ENCODE measurements around the gene POLR3A. TPM values are rescaled to one million over a fixed set of nuclear protein-coding genes. Genes with fewer than 3 reads are reported as not detected.
"Not testable (repeated sequence)": the region's sequence is repeated elsewhere in the genome, so short reads cannot be mapped to it uniquely, and the experiment has no call there.

POLR3A gene
- total RNA-seq, 3 donors from 2014 or later: 10.1 to 17.9 (median 13.4) TPM

GRCh38 chr10:78066012-78066411 lies 36.7 kb upstream of the POLR3A start:
- TF ChIP-seq POLR2AphosphoS5 (IDR thresholded peaks at IDR 0.05): no peak
- no peak for TF ChIP-seq POLR2A (IDR thresholded peaks at IDR 0.05)
- TF ChIP-seq CTCF (IDR thresholded peaks at IDR 0.05): no peak
- H3K27me3 ChIP-seq: no peaks in the 10 kb centered on the region
- intact Hi-C loops (cut with DNase I; ENCODE audit: low total_unique reads): loop anchor here (10.0 kb wide), 1 partner anchor 719 kb away; no protein-coding TSS in a partner anchor
- H3K9me3 ChIP-seq: no peaks in the 10 kb centered on the region
- H3K36me3 ChIP-seq: no peaks in the 10 kb centered on the region
- H3K4me3 ChIP-seq: no peak overlapping the region
- no peaks in the 10 kb centered on the region for H3K4me1 ChIP-seq
- no peak for DNase-seq (ENCODE audit: low spot score in 2 of 2)
- H3K27ac ChIP-seq: no peak overlapping the region

GRCh38 chr10:78065611-78066010 lies 36.3 kb upstream of the POLR3A start:
- DNase-seq (ENCODE audit: low spot score in 2 of 2): no peak
- H3K27me3 ChIP-seq: no peaks in the 10 kb centered on the region
- H3K27ac ChIP-seq: no peak overlapping the region
- TF ChIP-seq POLR2A (IDR thresholded peaks at IDR 0.05): no peak
- TF ChIP-seq POLR2AphosphoS5 (IDR thresholded peaks at IDR 0.05): no peak
- no peak for TF ChIP-seq CTCF (IDR thresholded peaks at IDR 0.05)
- H3K4me1 ChIP-seq: no peaks in the 10 kb centered on the region
- intact Hi-C loops (cut with DNase I; ENCODE audit: low total_unique reads): loop anchor here (10.0 kb wide), 1 partner anchor 719 kb away; no protein-coding TSS in a partner anchor
- no peaks in the 10 kb centered on the region for H3K36me3 ChIP-seq
- no peak overlapping the region for H3K4me3 ChIP-seq
- no peaks in the 10 kb centered on the region for H3K9me3 ChIP-seq

GRCh38 chr10:78064919-78065318 lies 35.6 kb upstream of the POLR3A start:
- H3K9me3 ChIP-seq; H3K27me3 ChIP-seq; H3K27ac ChIP-seq; DNase-seq (ENCODE audit: low spot score in 2 of 2); H3K4me1 ChIP-seq; H3K4me3 ChIP-seq; H3K36me3 ChIP-seq: not testable (repeated sequence)
- intact Hi-C loops (cut with DNase I; ENCODE audit: low total_unique reads): loop anchor here (10.0 kb wide), 1 partner anchor 720 kb away; no protein-coding TSS in a partner anchor

- Histone ChIP-seq H3K27me3 (no peaks in the 10 kb centered on the region), H3K4me1 (no peaks in the 10 kb centered on the region), H3K27ac (no peak overlapping the region), H3K4me3 (no peak overlapping the region), H3K36me3 (no peaks in the 10 kb centered on the region), H3K9me3 (no peaks in the 10 kb centered on the region)
- intact Hi-C loops (cut with DNase I; ENCODE audit: low total_unique reads): loop anchor here (10.0 kb wide), 1 partner anchor 722 kb away; no protein-coding TSS in a partner anchor
- no peak for DNase-seq (ENCODE audit: low spot score in 2 of 2)
- TF ChIP-seq POLR2AphosphoS5 (IDR thresholded peaks at IDR 0.05) (no peak), POLR2A (IDR thresholded peaks at IDR 0.05) (no peak), CTCF (IDR thresholded peaks at IDR 0.05) (no peak)
These were observed 33.9 kb upstream of the POLR3A start for GRCh38 chr10:78063236-78063635.

GRCh38 chr10:78062296-78062695 lies 33.0 kb upstream of the POLR3A start:
- no peaks in the 10 kb centered on the region for H3K4me1 ChIP-seq
- no peak for DNase-seq (ENCODE audit: low spot score in 2 of 2)
- no peaks in the 10 kb centered on the region for H3K9me3 ChIP-seq
- TF ChIP-seq CTCF (IDR thresholded peaks at IDR 0.05) (no peak), POLR2AphosphoS5 (IDR thresholded peaks at IDR 0.05) (no peak), POLR2A (IDR thresholded peaks at IDR 0.05) (no peak)
- no peak overlapping the region for H3K4me3 ChIP-seq
- H3K36me3 ChIP-seq: no peaks in the 10 kb centered on the region
- intact Hi-C loops (cut with DNase I; ENCODE audit: low total_unique reads): loop anchor here (10.0 kb wide), 1 partner anchor 723 kb away; no protein-coding TSS in a partner anchor
- H3K27ac ChIP-seq: no peak overlapping the region
- H3K27me3 ChIP-seq: no peaks in the 10 kb centered on the region

Data from breast epithelium (tissue), 4 donors.